SK-N-SH (cell line): ENCODE results near the gene ITCH.

Experiments used
- CTCF ChIP-seq: fragments of 200-600 bp; sonication (generic); IDR thresholded peaks from 2 replicates; pipeline ENCODE4 v1.6.1; 2017; ENCODE audit warnings: antibody characterized with exemption, mild to moderate bottlenecking, moderate library complexity
- EP300 ChIP-seq, 2 experiments: IDR thresholded peaks; 2 replicates each; pipeline versions ENCODE4 v1.4.0 to v1.6.1; 2012; ENCODE audit warnings: borderline replicate concordance in 1 of 2, low read depth in 1 of 2, low read length in 1 of 2
- EZH2phosphoT487 ChIP-seq: fragments of 200-600 bp; sonication (generic); IDR thresholded peaks from 2 replicates; pipeline ENCODE4 v1.6.1; 2017; ENCODE audit warnings: low read depth, mixed run types, mild to moderate bottlenecking, antibody characterized with exemption, moderate library complexity, borderline replicate concordance
- GABPA ChIP-seq: IDR thresholded peaks from 2 replicates; pipeline ENCODE4 v1.4.0; 2012; ENCODE audit warnings: low read depth, mild to moderate bottlenecking
- MEF2A ChIP-seq: IDR thresholded peaks from 2 replicates; pipeline ENCODE4 v1.4.0; 2012; ENCODE audit warnings: low read depth, borderline replicate concordance
- NFIC ChIP-seq: IDR thresholded peaks from 2 replicates; pipeline ENCODE4 v1.4.0; 2012; ENCODE audit warnings: borderline replicate concordance
- POLR2AphosphoS5 ChIP-seq: IDR thresholded peaks from 2 replicates; pipeline ENCODE4 v1.6.1; 2012; ENCODE audit warnings: low read depth, low read length
- REST ChIP-seq: IDR thresholded peaks from 2 replicates; pipeline ENCODE4 v1.6.1; 2012; ENCODE audit warnings: mild to moderate bottlenecking, low read depth, low read length, moderate library complexity
- SIN3A ChIP-seq: IDR thresholded peaks from 2 replicates; pipeline ENCODE4 v1.6.1; 2012; ENCODE audit warnings: low read depth, mild to moderate bottlenecking, low read length, moderate library complexity, borderline replicate concordance

GRCh38 chr20:34529742-34530141 lies 166.7 kb downstream of the ITCH start:
- TF ChIP-seq GABPA (no peak), CTCF (no peak), POLR2AphosphoS5 (no peak), REST (no peak), EP300 (IDR thresholded peaks at IDR 0.05; ENCODE audit: borderline replicate concordance in 1 of 2, low read depth in 1 of 2, low read length in 1 of 2) (no peak), EZH2phosphoT487 (no peak), SIN3A (no peak), NFIC (no peak), MEF2A (no peak)
